Measurements from ENCODE around the gene CACNG7.

The CACNG7 gene

GRCh38 chr19:53879140-53880081, 29.7 kb upstream of the CACNG7 start:
- peak; percentile 92 for DNase-seq (ENCODE audit: low spot score)

DNA sequence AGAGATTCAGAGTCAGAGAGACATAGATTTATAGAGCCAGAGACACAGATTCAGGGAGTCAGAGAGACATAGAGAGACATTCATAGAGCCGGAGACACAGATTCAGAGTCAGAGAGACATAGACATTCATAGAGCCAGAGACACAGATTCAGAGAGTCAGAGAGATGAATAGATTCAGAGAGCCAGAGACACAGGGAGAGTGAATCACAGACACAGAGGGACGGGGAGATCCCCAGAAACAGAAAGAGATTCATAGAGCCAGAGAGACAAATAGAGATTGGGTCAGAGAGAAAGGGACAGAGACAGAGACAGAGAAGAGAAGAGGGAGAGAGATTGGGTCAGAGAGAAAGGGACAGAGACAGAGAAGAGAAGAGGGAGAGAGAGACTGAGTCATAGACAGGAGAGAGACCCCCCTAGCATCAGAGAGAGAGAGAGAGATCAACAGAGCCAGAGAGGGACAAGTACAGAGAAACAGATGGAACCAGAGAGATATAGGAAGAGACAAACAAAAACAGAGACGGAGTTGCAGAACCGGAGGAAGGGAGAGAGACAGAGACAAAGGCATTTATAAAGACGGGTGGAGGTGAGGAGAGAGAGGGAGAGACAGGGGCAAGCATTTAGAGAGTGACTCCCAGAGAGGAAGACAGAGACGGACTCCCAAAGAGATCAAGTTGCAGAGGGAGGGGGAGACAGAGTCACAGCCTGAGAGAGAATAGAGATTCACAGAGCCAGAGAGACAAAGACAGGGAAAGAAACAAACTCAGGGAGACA, 28.2 kb upstream of the CACNG7 start:
- no peak for DNase-seq (ENCODE audit: low spot score)

- no peak for DNase-seq (ENCODE audit: low spot score)
Observed at GRCh38 chr19:53881482-53882390, 27.3 kb upstream of the CACNG7 start, which contains the start of gene PRKCG. PRKCG (plus strand) TSS chr19:53882197; CDS start chr19:53882495, 298 bp downstream.

DNA sequence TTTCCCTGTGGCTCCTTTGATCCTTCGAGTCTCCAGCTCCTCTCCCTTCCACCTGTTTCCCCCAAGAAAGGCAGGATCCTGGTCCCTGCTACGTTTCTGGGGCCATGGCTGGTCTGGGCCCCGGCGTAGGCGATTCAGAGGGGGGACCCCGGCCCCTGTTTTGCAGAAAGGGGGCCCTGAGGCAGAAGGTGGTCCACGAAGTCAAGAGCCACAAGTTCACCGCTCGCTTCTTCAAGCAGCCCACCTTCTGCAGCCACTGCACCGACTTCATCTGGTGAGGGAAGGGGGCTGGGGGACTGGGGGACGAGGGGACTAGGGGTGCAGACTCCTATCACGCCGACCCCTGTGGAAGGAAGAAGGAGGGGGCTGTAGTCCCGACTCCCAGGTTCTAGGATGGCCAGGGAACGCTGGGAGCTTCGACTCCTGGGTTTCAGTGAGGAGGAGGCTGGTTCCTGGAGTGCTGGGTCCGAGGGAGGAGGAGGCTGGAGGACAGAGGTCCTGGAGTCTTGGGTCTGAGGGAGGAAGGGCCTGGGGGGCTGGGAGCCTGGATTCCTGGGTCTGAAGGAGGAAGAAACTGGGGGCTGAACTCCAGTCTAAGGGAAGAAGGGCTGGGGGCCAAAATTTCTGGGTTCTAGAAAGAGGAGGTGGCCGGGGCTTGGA, 26.6 kb upstream of the CACNG7 start:
- DNase-seq (ENCODE audit: low spot score), result no peak

GRCh38 chr19:53883231-53883661, 25.8 kb upstream of the CACNG7 start:
- no peak for DNase-seq (ENCODE audit: low spot score)

DNA sequence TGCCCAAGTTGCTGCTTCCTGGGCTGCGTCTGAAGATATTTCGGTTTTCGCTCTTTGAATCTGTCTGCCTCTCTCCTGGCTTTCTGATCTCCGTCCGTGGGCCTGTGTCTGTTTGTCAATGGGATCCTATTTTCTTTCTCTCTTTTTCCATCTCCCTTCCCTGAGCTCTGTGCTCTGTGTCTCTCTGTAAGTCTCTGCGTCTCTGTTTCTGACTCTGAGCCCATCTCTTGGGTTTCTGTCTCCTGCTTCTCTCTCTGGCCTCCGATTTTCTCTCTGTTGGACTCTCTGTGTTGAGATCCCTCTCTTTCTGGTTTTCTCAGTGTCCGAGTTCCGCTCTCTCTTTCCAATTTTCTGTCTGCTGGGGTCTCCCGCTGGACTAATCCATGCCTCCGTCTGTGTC, 25.3 kb upstream of the CACNG7 start:
- no peak for DNase-seq (ENCODE audit: low spot score)

- DNase-seq (ENCODE audit: low spot score), result no peak
Observed at GRCh38 chr19:53884256-53884655, 24.8 kb upstream of the CACNG7 start.

DNA sequence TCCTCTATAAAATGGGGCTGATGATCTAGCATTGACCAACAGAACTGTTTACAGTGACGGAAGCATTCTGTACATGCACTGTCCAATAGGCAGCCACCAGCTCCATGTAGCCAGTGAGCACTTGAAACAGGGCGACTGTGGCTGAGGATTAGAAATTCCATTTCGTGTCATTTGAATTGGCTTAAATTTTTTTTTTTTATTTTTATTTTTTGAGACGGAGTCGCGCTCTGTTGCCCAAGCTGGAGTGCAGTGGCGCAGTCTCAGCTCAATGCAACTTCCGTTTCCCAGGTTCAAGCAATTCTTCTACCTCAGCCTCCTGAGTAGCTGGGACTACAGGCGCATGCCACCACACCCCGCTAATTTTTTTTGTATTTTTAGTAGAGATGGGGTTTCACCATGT, 24.0 kb upstream of the CACNG7 start:
- no peak for DNase-seq (ENCODE audit: low spot score)

DNA sequence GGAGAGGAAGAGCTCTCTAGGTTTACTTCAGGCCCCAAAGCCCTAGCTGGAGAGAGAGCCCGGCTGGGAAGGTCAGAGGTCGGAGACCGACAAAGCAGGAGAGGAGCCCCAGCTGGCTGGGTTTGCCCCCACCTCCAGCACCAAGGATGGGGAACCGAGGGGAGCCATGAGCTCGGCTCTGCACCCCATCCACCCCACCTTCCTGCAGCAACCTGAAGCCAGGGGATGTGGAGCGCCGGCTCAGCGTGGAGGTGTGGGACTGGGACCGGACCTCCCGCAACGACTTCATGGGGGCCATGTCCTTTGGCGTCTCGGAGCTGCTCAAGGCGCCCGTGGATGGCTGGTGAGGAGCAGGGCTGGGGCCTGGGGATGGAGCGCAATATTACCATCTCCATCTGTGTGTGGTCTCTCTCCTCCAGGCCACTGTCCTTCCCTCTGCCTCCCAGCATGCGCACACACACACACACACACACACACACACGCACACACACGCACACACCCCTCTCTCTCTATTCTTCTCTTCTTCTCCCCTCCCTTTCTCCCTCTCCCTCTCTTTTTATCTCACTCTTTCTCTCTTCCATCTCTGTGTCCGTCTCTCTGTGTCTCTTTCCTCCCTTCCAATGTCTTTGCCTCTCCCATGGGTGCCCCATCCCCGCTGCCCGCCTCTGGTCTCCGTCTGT, 16.6 kb upstream of the CACNG7 start:
- no peak for DNase-seq (ENCODE audit: low spot score)

GRCh38 chr19:53892981-53893325, 16.1 kb upstream of the CACNG7 start:
- no peak for DNase-seq (ENCODE audit: low spot score)

DNA sequence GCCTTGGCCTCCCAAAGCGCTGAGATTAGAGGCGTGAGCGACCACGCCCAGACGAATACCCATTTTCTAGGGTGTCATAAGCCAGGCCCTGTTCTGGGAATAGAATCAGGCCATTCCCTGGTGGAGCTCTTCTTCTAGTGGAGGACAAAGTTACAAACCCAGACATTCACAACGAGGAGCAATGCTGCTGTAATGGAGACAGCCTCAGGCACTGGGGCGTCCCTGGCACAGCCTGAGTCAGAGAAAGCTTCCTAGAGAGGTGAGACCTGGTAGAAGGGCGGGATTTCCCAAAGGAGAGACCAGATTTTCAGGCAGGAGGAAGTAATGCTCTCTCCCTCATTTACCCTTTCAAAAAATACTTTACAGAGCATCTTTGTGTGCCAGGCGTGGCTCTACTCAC, 14.4 kb upstream of the CACNG7 start:
- DNase-seq (ENCODE audit: low spot score), result no peak

GRCh38 chr19:53896682-53897081, 12.4 kb upstream of the CACNG7 start:
- DNase-seq (ENCODE audit: low spot score), result no peak

GRCh38 chr19:53897459-53897858, 11.6 kb upstream of the CACNG7 start:
- no peak for DNase-seq (ENCODE audit: low spot score)

- DNase-seq (ENCODE audit: low spot score), result no peak
Observed at GRCh38 chr19:53898166-53898565, 10.9 kb upstream of the CACNG7 start.

GRCh38 chr19:53898636-53899341, 10.3 kb upstream of the CACNG7 start:
- DNase-seq (ENCODE audit: low spot score), result no peak

GRCh38 chr19:53900191-53900860, 8.8 kb upstream of the CACNG7 start:
- no peak for DNase-seq (ENCODE audit: low spot score)

DNA sequence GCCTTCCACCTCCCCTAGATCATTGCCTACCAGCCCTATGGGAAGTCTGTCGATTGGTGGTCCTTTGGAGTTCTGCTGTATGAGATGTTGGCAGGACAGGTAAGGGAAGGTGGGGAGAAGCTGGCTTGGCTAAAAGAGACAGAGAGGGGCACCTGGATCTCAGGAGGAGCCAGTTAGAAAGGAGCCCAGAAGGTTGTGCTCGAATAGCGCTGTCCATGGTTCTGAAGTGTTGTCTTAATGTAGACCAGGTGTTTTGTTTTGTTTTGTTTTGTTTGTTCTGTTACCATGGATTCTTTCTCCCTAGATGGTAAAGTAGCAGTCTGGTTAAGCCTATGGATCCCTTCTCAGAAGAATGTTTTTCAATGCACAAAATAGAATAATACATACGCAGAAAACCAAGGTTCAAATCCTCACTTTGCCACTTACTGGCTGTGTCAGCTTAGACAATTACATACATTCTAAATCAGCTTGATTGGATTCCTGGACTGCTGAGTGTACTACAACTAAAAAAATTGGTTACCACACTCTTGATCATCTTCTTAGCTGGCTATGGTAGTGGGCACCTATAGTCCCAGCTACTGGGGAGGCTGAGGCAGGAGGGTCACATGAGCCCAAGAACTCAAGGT, 5.9 kb upstream of the CACNG7 start:
- no peak for DNase-seq (ENCODE audit: low spot score)

- DNase-seq (ENCODE audit: low spot score), result no peak
Observed at GRCh38 chr19:53904909-53905308, 4.2 kb upstream of the CACNG7 start.

DNA sequence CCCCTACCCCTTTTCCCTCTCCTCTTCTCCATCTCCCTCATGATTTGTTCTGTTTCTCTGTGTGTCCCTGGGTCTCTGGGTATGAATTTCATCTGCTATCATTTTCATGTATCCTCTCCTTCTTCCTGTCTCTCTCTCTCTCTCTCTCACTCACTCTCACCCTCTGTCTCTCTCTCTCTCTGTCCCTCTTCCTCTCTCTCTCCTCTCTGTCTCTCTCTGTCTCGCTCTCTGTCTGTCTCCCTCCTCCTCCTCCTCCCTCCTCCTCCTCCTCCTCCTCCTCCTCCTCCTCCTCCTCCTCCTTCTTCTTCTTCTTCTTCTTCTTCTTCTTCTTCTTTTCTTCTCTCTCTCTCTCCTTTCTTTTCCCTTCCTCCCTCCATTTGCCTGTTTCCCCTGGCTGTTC, 3.3 kb upstream of the CACNG7 start:
- no peak for DNase-seq (ENCODE audit: low spot score)
